Right renal pelvis (tissue), 4 donors: ENCODE data around the gene PPP3CB. TPM values are rescaled to one million over a fixed set of nuclear protein-coding genes. Genes with fewer than 3 reads are reported as not detected.
"Not testable (repeated sequence)": the region's sequence is repeated elsewhere in the genome, so short reads cannot be mapped to it uniquely, and the experiment has no call there.

Source experiments
- DNase-seq, 4 donors: peaks; one replicate each; pipeline ENCODE4 v3.0.0-alpha.2; 2013; ENCODE audit warnings: low read depth in 4 of 4, low spot score in 3 of 4, missing footprints in 1 of 4
- polyA plus RNA-seq, 4 donors: library from polyadenylated mRNA; unstranded; fragments of 120-200 nt; gene quantifications; one replicate each; pipeline ENCODE4 v1.2.1, GENCODE V29; 2013; ENCODE audit not compliant: insufficient read length in 4 of 4

The PPP3CB gene
- polyA plus RNA-seq, 4 donors = 59.6 to 76.9 (median 70.7) TPM

GRCh38 chr10:73424478-73424877 lies 71.3 kb downstream of the PPP3CB start:
- DNase-seq = no peak

DNA sequence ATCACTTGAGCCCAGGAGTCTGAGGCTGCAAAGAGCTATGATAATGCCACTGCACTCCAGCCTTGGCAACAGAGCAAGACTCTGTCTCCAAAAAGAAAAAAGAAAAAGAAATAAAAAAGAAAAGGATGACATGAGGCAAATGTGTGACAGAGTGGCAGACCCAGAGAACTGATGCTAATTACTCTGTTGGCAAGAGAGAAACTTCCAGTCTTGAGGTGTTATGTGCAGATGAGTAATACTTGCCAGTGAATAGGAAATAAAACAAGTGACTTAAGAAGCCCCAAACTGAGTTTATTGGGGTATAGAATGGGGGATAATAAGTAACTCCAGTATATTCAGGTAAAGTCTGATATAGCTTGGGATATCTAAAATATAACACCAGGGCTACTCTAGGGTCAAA lies 72.5 kb downstream of the PPP3CB start:
- DNase-seq = no peak

DNA sequence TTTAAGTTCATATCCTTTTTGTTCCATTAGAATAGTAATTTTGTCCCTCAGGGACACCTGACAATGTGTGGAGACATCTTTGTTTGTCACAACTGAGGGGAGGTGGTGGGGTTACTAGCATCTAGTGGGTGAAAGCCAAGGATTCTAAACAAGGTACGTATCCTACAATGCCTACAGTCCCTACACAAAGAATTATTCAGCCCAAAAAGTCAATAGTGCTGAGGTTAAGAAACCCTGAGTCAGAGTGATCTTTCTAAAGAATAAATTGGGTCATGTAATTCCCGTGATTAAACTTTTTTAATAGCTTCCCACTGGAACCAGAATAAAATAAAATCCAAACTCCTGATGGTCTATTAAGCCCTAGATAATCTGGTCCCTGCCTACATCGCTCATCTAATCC lies 79.3 kb downstream of the PPP3CB start:
- no peak for DNase-seq

DNA sequence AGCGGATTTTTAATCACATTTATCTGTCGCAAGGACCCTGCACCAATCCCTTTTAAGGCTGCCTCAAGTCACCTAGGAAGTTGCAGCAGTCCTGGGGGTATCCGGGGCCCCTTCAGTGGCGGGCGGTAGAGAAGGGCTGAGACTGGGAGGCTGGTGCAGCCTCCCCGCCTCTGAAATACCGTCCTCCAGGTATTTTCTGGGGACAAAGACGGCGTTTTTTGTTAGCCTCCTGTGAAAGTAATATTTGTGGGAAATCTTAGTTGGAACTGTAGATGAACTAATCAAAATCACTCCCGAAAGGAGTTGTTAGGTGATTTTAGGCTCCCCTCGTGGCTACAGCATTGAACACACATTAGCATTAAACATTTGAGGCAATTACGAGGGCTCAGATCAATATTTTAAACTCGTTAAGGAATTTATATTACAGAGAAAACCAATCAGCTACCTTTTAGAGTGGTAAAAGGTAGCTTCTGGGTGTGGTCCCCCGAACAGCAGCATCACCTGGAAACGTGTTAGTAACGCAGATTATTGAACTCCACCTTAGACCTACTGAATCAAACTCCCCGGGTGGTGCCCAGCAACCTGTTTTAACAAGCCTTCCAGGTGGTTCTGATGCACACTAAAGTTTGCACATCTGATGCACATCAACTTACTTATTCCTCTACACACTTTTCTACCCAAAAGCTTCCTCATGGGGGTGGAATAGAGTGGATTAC lies 81.4 kb downstream of the PPP3CB start:
- DNase-seq = no peak

DNA sequence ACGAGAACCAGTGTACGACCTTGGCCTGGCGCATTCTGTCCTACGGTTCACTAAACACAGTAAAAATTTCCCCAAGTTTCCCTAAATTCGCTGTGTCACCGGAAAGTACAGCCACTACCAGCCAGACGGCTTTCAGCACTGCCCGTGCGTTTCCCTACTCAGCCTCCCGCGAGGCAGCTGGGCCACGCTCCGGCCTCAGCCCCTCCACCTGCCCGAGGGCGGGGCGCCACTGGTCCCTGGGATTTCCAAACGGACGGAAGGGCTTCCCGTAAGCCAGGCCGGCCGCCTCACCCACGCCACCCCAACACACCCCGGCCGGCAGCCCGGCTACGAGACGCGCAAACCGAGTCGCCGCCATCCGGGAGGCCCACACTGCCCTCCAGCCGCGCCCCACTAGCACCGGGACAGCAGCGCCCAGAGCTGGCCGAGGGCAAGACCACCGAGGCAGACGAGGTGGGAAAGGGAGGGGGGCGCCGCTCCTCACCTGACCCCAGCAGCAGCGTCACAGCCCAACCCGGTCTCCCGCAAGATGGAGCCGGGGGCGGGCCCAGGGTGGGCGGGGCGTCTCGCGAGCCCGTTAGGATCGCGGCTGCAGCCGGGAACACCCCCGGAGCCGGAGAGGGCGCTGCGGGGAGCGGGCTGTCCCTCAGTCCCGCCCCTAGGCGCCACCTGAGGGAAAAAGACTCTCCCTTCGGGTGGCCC lies 82.1 kb downstream of the PPP3CB start, which contains the start of gene ANXA7:
TSS of gene ANXA7 (minus strand) at position 531 of the 702 bp plus-strand sequence. CDS start 13,202 bp downstream, outside the sequence.
- DNase-seq = peak; percentile 83 to 88 (median 84)

DNA sequence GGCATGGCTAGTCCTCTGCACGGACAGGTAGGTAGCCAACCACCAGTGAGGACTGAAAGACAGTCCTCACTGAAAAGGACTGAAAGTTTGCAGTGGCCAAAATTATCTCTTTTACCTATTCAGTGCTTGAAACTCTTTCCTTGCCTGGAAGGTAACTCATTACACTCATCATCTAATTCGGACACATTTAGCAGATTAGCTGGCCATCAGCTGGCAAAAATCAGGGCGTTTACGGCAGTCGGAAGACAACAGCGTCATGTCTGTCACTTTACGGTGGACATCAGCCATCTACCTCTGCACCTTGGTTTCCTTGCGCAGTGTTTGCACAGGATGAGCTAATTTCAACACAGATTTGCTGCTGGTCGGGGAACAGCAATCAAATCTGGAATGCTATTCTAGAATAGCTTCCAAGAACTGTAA lies 82.7 kb downstream of the PPP3CB start:
- peak in 2 of 4 donors; percentile 36 to 38 for DNase-seq

DNA sequence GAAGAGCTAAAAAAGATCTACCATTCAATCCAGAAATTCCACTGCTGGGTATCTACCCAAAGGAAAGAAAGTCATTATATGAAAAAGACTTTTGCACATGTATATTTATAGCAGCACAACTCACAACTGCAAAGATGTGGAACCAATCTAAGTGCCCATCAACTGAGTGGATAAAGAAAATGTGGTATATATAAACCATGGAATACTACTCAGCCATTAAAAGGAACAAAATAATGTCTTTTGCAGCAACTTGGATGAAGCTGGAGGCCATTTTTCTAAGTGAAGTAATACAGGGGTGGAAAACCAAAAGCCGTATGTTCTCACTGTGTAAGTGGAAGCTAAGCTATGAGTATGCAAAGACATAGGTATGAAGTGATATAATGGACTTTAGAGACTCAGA lies 84.9 kb downstream of the PPP3CB start:
- no peak for DNase-seq

DNA sequence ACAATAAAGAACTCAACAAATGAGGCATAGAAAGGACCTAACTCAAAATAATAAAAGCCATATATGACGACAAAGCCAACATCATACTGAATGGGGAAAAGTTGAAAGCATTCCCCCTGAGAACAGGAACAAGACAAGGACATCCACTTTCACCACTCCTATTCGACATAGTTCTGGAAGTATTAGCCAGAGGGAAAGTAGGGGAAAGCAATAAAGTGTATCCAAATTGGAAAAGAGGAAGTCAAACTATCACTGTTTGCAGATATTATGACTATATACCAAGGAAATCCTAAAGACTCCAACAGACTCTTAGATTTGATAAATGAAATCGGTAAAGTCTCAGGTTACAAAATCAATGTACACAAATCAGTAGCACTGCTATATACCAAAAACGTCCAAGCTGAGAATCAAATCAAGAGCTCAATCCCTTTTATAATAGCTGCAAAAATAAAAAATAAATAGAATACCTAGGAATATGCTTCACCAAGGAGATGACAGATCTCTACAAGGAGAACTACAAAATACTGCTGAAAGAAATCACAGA lies 86.8 kb downstream of the PPP3CB start:
- no peak for DNase-seq

GRCh38 chr10:73408061-73408460 lies 87.8 kb downstream of the PPP3CB start:
- no peak for DNase-seq

- no peak for DNase-seq
These were observed 88.3 kb downstream of the PPP3CB start for GRCh38 chr10:73407495-73407894.

DNA sequence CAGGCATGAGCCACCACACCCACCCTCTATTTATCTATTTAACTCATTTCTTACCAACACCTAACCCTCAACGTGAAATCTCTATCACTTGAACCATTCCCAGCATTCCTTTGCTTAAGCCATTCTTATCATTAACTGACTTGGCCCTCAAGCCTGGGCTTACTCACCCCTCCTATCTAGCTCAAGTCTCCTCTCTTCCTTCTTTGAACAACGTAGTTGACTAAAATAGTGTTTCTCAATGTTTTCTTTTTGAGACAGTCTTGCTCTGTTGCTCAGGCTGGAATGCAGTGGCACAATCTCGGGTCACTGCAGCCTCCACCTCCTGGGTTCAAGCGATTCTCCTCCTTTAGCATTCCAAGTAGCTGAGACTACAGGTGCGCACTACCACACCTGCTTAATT lies 89.0 kb downstream of the PPP3CB start:
- no peak for DNase-seq

GRCh38 chr10:73405556-73405955 lies 90.3 kb downstream of the PPP3CB start:
- DNase-seq = no peak

DNA sequence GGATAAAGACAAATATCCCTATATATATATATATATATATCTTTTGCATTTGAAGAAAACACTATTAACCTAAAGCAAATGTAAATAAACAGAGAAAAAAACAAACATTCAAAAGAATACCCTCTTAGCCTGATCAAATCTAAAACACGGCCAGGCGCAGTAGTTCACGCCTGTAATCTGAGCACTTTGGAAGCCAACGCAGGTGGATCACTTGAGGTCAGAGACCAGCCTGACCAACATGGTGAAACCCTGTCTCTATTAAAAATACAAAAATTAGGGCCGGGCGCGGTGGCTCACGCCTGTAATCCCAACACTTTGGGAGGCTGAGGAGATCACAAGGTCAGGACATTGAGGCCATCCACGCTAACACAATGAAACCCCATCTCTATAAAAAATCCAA lies 91.1 kb downstream of the PPP3CB start:
- DNase-seq = no peak

DNA sequence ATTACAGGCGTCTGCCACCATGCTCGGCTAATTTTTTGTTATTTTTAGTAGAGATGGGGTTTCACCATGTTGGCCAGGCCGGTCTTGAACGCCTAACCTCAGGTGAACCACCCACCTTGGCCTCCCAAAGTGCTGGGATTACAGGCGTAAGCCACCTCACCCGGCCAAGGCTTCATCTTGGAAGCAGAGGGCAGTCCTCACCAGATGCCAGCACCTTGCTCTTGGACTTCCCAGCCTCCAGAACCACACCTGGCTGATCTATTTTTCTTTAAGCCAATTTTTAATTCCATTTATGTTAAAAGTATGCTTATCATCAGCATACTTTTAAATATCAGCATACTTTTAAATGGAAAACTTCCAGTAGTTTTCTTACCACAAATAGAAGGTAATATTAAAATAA lies 94.2 kb downstream of the PPP3CB start:
- no peak for DNase-seq

DNA sequence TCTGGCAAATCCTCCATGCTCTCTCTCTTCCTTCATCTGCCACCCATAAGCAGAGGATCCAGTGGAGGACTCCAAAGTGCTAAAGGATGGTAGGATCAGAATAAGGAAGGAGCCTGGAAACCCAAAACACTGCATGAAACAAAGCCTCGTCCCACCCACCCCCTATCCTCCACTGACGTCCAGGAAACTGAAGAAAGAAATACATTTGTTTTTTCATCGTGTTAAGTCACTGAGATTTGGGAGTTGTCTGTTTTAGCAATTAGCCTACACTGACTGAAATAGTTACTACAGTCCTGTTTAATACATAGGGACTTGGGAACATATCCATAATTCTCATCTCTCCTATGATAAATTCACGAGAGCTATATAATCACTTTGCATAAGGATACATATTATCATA lies 96.8 kb downstream of the PPP3CB start:
- no peak for DNase-seq

- no peak for DNase-seq
These were observed 97.8 kb downstream of the PPP3CB start for GRCh38 chr10:73398024-73398423.

GRCh38 chr10:73394325-73394724 lies 101.5 kb downstream of the PPP3CB start:
- not testable (repeated sequence) for DNase-seq

DNA sequence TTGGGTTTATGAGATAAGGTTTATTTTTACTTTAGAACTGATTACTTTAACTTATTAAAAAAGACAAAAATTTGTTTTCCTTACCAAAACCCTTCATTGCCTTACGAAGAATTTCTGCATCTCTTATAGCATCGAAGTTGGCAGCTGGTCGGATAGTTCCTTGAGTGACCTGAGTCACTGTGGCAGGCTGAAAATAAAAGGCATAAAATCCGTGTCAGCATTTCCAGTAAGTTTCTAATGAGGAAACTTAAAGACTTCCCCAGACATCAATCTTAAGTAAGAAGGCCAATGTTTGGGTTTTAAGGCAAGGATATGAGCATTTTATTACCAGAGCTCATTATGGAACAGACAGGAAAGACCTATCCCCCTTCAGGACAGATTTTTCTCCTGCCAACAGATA lies 107.6 kb downstream of the PPP3CB start:
- no peak for DNase-seq

GRCh38 chr10:73386583-73386982 lies 109.2 kb downstream of the PPP3CB start:
- no peak for DNase-seq
